ENCODE data around the gene ILF3. TPM values are rescaled to one million over a fixed set of nuclear protein-coding genes. Genes with fewer than 3 reads are reported as not detected.
A peak's percentile ranks its signal among the peaks of the same experiment; 100 is the strongest.

The ILF3 gene
- total and polyA plus RNA-seq, 2 experiments from 2014 or later: 573 to 616 TPM

DNA sequence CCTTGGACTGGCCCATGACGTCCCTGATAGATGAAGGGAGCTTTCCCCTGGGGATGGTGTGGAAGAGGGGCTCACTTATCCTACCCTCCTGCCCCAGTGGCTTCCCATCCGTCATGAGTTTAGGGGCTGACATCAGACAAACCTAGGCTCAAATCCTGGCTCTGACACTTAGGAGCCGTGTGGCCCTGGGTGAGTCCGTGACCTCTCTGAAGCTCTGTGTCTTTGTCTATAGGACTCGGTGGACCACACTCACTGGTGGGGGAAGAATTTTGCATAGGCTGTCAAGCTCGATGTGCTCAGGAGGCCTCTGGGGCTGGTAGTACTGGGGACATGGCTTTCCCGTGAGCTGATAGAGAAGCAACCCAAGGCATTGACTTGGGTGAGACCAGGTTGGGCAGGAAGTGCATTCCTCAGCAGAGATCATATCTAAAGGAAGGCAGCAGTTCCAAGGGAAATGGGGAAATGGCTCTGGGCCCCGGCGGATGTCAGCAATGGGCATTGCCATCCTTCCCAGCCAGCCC, 49.6 kb upstream of the ILF3 start:
- no peak overlapping the region for H3K4me2 ChIP-seq
- H3K4me1 Mint-ChIP-seq: peaks cover 17% of the 10 kb centered on the region

More for the DNA sequence above, 49.6 kb upstream of the ILF3 start:
- Histone ChIP-seq H3K4me1 (ENCODE audit: insufficient read depth) (peaks cover 12% of the 10 kb centered on the region), H3K36me3 (ENCODE audit: insufficient read depth) (no peaks in the 10 kb centered on the region), H3K27ac (ENCODE audit: low read depth) (0 out of 2 replicates have a peak overlapping the region, but pooled peaks have one; percentile 59), H4K20me1 (replicated peaks; ENCODE audit: insufficient read depth) (no peaks in the 10 kb centered on the region), H3K4me3 (no peak overlapping the region), H3K79me2 (replicated peaks; ENCODE audit: insufficient read depth) (peaks cover 13% of the 10 kb centered on the region), H2AFZ (no peak overlapping the region), H3F3A (replicated peaks; ENCODE audit: low read depth) (peaks cover 19% of the 10 kb centered on the region; the same call in 1 of the 2 replicates), H3K27me3 (ENCODE audit: insufficient read depth) (no peaks in the 10 kb centered on the region), H3K9me2 (ENCODE audit: insufficient read depth) (no peaks in the 10 kb centered on the region)
- H3K27me3 Mint-ChIP-seq (ENCODE audit: insufficient read depth, low read depth, poor library complexity): peaks cover 2% of the 10 kb centered on the region
- peak overlapping the region; percentile 39 for H3K27ac Mint-ChIP-seq
- H3K4me3 Mint-ChIP-seq: peak overlapping the region; percentile 29; the same call in 1 of the 3 replicates
- TF ChIP-seq JUNB (IDR thresholded peaks at IDR 0.05; ENCODE audit: unreplicated experiment): no peak
- no peak for TF ChIP-seq POLR2AphosphoS5 (IDR thresholded peaks at IDR 0.05; ENCODE audit: low read depth)
- no peak for TF ChIP-seq STAT1 (IDR thresholded peaks at IDR 0.05; ENCODE audit: unreplicated experiment)
- TF ChIP-seq, protein P1, sequence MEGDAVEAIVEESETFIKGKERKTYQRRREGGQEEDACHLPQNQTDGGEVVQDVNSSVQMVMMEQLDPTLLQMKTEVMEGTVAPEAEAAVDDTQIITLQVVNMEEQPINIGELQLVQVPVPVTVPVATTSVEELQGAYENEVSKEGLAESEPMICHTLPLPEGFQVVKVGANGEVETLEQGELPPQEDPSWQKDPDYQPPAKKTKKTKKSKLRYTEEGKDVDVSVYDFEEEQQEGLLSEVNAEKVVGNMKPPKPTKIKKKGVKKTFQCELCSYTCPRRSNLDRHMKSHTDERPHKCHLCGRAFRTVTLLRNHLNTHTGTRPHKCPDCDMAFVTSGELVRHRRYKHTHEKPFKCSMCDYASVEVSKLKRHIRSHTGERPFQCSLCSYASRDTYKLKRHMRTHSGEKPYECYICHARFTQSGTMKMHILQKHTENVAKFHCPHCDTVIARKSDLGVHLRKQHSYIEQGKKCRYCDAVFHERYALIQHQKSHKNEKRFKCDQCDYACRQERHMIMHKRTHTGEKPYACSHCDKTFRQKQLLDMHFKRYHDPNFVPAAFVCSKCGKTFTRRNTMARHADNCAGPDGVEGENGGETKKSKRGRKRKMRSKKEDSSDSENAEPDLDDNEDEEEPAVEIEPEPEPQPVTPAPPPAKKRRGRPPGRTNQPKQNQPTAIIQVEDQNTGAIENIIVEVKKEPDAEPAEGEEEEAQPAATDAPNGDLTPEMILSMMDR (conservative IDR thresholded peaks at IDR 0.05; ENCODE audit: low read depth in 2 of 2): no peak
- TF ChIP-seq, protein P2, sequence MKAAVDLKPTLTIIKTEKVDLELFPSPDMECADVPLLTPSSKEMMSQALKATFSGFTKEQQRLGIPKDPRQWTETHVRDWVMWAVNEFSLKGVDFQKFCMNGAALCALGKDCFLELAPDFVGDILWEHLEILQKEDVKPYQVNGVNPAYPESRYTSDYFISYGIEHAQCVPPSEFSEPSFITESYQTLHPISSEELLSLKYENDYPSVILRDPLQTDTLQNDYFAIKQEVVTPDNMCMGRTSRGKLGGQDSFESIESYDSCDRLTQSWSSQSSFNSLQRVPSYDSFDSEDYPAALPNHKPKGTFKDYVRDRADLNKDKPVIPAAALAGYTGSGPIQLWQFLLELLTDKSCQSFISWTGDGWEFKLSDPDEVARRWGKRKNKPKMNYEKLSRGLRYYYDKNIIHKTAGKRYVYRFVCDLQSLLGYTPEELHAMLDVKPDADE (IDR thresholded peaks at IDR 0.05): no peak
- TF ChIP-seq EZH2phosphoT487 (IDR thresholded peaks at IDR 0.05; ENCODE audit: unreplicated experiment): no peak
- TF ChIP-seq, protein P3, sequence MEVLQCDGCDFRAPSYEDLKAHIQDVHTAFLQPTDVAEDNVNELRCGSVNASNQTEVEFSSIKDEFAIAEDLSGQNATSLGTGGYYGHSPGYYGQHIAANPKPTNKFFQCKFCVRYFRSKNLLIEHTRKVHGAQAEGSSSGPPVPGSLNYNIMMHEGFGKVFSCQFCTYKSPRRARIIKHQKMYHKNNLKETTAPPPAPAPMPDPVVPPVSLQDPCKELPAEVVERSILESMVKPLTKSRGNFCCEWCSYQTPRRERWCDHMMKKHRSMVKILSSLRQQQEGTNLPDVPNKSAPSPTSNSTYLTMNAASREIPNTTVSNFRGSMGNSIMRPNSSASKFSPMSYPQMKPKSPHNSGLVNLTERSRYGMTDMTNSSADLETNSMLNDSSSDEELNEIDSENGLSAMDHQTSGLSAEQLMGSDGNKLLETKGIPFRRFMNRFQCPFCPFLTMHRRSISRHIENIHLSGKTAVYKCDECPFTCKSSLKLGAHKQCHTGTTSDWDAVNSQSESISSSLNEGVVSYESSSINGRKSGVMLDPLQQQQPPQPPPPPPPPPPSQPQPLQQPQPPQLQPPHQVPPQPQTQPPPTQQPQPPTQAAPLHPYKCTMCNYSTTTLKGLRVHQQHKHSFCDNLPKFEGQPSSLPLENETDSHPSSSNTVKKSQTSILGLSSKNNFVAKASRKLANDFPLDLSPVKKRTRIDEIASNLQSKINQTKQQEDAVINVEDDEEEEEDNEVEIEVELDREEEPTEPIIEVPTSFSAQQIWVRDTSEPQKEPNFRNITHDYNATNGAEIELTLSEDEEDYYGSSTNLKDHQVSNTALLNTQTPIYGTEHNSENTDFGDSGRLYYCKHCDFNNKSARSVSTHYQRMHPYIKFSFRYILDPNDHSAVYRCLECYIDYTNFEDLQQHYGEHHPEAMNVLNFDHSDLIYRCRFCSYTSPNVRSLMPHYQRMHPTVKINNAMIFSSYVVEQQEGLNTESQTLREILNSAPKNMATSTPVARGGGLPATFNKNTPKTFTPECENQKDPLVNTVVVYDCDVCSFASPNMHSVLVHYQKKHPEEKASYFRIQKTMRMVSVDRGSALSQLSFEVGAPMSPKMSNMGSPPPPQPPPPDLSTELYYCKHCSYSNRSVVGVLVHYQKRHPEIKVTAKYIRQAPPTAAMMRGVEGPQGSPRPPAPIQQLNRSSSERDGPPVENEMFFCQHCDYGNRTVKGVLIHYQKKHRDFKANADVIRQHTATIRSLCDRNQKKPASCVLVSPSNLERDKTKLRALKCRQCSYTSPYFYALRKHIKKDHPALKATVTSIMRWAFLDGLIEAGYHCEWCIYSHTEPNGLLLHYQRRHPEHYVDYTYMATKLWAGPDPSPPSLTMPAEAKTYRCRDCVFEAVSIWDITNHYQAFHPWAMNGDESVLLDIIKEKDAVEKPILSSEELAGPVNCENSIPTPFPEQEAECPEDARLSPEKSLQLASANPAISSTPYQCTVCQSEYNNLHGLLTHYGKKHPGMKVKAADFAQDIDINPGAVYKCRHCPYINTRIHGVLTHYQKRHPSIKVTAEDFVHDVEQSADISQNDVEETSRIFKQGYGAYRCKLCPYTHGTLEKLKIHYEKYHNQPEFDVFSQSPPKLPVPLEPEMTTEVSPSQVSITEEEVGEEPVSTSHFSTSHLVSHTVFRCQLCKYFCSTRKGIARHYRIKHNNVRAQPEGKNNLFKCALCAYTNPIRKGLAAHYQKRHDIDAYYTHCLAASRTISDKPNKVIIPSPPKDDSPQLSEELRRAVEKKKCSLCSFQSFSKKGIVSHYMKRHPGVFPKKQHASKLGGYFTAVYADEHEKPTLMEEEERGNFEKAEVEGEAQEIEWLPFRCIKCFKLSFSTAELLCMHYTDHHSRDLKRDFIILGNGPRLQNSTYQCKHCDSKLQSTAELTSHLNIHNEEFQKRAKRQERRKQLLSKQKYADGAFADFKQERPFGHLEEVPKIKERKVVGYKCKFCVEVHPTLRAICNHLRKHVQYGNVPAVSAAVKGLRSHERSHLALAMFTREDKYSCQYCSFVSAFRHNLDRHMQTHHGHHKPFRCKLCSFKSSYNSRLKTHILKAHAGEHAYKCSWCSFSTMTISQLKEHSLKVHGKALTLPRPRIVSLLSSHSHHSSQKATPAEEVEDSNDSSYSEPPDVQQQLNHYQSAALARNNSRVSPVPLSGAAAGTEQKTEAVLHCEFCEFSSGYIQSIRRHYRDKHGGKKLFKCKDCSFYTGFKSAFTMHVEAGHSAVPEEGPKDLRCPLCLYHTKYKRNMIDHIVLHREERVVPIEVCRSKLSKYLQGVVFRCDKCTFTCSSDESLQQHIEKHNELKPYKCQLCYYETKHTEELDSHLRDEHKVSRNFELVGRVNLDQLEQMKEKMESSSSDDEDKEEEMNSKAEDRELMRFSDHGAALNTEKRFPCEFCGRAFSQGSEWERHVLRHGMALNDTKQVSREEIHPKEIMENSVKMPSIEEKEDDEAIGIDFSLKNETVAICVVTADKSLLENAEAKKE (CRISPR knock-in tag; IDR thresholded peaks at IDR 0.05): no peak
- TF ChIP-seq ZNF331 (CRISPR knock-in tag; IDR thresholded peaks at IDR 0.05; ENCODE audit: low read depth): no peak
- TF ChIP-seq, protein P4, sequence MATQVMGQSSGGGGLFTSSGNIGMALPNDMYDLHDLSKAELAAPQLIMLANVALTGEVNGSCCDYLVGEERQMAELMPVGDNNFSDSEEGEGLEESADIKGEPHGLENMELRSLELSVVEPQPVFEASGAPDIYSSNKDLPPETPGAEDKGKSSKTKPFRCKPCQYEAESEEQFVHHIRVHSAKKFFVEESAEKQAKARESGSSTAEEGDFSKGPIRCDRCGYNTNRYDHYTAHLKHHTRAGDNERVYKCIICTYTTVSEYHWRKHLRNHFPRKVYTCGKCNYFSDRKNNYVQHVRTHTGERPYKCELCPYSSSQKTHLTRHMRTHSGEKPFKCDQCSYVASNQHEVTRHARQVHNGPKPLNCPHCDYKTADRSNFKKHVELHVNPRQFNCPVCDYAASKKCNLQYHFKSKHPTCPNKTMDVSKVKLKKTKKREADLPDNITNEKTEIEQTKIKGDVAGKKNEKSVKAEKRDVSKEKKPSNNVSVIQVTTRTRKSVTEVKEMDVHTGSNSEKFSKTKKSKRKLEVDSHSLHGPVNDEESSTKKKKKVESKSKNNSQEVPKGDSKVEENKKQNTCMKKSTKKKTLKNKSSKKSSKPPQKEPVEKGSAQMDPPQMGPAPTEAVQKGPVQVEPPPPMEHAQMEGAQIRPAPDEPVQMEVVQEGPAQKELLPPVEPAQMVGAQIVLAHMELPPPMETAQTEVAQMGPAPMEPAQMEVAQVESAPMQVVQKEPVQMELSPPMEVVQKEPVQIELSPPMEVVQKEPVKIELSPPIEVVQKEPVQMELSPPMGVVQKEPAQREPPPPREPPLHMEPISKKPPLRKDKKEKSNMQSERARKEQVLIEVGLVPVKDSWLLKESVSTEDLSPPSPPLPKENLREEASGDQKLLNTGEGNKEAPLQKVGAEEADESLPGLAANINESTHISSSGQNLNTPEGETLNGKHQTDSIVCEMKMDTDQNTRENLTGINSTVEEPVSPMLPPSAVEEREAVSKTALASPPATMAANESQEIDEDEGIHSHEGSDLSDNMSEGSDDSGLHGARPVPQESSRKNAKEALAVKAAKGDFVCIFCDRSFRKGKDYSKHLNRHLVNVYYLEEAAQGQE (IDR thresholded peaks at IDR 0.05; ENCODE audit: unreplicated experiment): no peak
- TF ChIP-seq ZNF114 (CRISPR knock-in tag; IDR thresholded peaks at IDR 0.05): no peak
- ATAC-seq: no peak
- no peak for DNase-seq (ENCODE audit: low spot score)
- no peaks in the 10 kb centered on the region; the same call in 2 of the 3 replicates for H3K36me3 Mint-ChIP-seq (ENCODE audit: low read depth)
- no peaks in the 10 kb centered on the region for H3K9me3 Mint-ChIP-seq
